ENCODE measurements around the gene GPR183. TPM values are rescaled to one million over a fixed set of nuclear protein-coding genes. Genes with fewer than 3 reads are reported as not detected.

Gene GPR183
- total RNA-seq, 2 experiments from 2014 or later, result 8.6 to 10.0 TPM

DNA sequence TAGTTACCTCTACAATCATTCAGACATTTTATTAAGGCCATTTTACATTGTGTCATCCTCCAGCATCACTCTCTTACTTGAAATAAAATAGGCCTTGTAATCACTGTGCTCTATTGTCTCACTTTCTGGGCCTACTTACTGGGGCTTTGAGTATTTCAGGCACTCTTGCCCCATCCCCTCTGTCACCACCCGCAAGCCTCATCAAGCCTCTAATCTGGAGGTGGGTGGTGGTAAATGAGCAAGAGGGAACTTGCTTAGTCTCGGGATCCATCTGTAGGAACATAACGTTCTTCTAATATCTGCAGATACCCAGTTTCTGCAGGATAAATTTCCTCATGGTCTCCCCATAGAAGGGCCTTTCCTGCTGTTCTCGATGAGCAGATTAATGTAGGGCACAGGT is 29.6 kb downstream of the GPR183 start:
- Mint-ChIP-seq H3K36me3 (ENCODE audit: low read depth) (peaks cover 63% of the 10 kb centered on the region), H3K4me1 (ENCODE audit: low read depth) (peaks cover 90% of the 10 kb centered on the region), H3K4me3 (no peak overlapping the region), H3K9me3 (peaks cover 2% of the 10 kb centered on the region), H3K27me3 (no peaks in the 10 kb centered on the region), H3K27ac (peak overlapping the region; percentile 28)
- POLR2A ChIA-PET, result interaction anchor here (1.1 to 1.4 kb wide), 2 partner anchors 11 to 19 kb away, joined by 3 read pairs; no protein-coding TSS in a partner anchor
- ATAC-seq (no peak), DNase-seq (no peak)
- TF ChIP-seq, protein P1, sequence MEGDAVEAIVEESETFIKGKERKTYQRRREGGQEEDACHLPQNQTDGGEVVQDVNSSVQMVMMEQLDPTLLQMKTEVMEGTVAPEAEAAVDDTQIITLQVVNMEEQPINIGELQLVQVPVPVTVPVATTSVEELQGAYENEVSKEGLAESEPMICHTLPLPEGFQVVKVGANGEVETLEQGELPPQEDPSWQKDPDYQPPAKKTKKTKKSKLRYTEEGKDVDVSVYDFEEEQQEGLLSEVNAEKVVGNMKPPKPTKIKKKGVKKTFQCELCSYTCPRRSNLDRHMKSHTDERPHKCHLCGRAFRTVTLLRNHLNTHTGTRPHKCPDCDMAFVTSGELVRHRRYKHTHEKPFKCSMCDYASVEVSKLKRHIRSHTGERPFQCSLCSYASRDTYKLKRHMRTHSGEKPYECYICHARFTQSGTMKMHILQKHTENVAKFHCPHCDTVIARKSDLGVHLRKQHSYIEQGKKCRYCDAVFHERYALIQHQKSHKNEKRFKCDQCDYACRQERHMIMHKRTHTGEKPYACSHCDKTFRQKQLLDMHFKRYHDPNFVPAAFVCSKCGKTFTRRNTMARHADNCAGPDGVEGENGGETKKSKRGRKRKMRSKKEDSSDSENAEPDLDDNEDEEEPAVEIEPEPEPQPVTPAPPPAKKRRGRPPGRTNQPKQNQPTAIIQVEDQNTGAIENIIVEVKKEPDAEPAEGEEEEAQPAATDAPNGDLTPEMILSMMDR (IDR thresholded peaks at IDR 0.05), result no peak
- intact Hi-C loops (cut with micrococcal nuclease), result loop anchor here (5.0 kb wide), 1 partner anchor 35 kb away; no protein-coding TSS in a partner anchor
- CTCF ChIA-PET, result interaction anchor here (1.0 to 3.5 kb wide), 4 partner anchors 8 to 158 kb away, joined by 6 to 20 read pairs (median 6); no protein-coding TSS in a partner anchor

GRCh38 chr13:99276706-99277105 is 30.5 kb downstream of the GPR183 start:
- intact Hi-C loops (cut with micrococcal nuclease), result loop anchor here (5.0 kb wide), 1 partner anchor 36 kb away; no protein-coding TSS in a partner anchor
- POLR2A ChIA-PET, result interaction anchor here (1.3 to 1.4 kb wide), 2 partner anchors 23 to 84 kb away, joined by 3 read pairs; no protein-coding TSS in a partner anchor
- H3K27ac Mint-ChIP-seq, result peak overlapping the region; percentile 58
- DNase-seq (no peak), ATAC-seq (peak; percentile 12)
- peaks cover 6% of the 10 kb centered on the region for H3K9me3 Mint-ChIP-seq
- no peak overlapping the region for H3K4me3 Mint-ChIP-seq
- TF ChIP-seq, protein P1 (IDR thresholded peaks at IDR 0.05), result peak; percentile 33
- CTCF ChIA-PET, result interaction anchor here (1.0 to 13.4 kb wide), 5 partner anchors 11 to 159 kb away, joined by 3 to 280 read pairs (median 7); no protein-coding TSS in a partner anchor
- H3K4me1 Mint-ChIP-seq (ENCODE audit: low read depth), result peaks cover 90% of the 10 kb centered on the region
- no peaks in the 10 kb centered on the region for H3K27me3 Mint-ChIP-seq
- peaks cover 71% of the 10 kb centered on the region for H3K36me3 Mint-ChIP-seq (ENCODE audit: low read depth)

DNA sequence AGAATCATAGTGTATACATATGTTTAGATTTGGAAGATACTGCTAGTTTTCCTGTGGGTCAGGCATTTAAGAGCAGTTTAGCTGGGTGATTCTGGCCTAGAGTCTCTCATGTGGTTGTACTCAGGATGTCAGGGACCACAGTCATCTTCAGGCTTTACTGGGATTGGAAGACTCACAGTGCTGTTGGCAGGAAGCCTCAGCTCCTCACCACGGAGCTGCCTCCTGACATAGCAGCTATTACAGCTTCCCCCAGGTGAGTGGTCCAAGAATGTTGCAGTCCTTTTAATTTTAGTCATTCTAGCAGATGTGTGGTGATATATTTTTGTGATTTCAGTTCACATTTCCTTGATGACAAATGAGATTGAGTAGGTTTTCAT is 32.1 kb downstream of the GPR183 start:
- no peak overlapping the region for H3K4me3 Mint-ChIP-seq
- ChIA-PET CTCF (interaction anchor here (1.0 to 13.4 kb wide), 10 partner anchors 9 to 230 kb away, joined by 3 to 280 read pairs (median 5); no protein-coding TSS in a partner anchor), POLR2A (interaction anchor here (1.2 to 1.6 kb wide), 4 partner anchors 21 to 89 kb away, joined by 3 to 8 read pairs (median 3); no protein-coding TSS in a partner anchor)
- H3K4me1 Mint-ChIP-seq (ENCODE audit: low read depth), result peaks cover 93% of the 10 kb centered on the region
- H3K36me3 Mint-ChIP-seq (ENCODE audit: low read depth), result peaks cover 66% of the 10 kb centered on the region
- no peaks in the 10 kb centered on the region for H3K27me3 Mint-ChIP-seq
- ATAC-seq (peak; percentile 82), DNase-seq (peak; percentile 69)
- peak overlapping the region; percentile 80 for H3K27ac Mint-ChIP-seq
- peaks cover 6% of the 10 kb centered on the region for H3K9me3 Mint-ChIP-seq
- intact Hi-C loops (cut with micrococcal nuclease), result loop anchor here (5.0 kb wide), 1 partner anchor 37 kb away; no protein-coding TSS in a partner anchor
- TF ChIP-seq, protein P1 (IDR thresholded peaks at IDR 0.05), result no peak

- Mint-ChIP-seq H3K9me3 (peaks cover 6% of the 10 kb centered on the region), H3K4me1 (ENCODE audit: low read depth) (peaks cover 86% of the 10 kb centered on the region), H3K27ac (peak overlapping the region; percentile 88), H3K4me3 (no peak overlapping the region), H3K27me3 (no peaks in the 10 kb centered on the region), H3K36me3 (ENCODE audit: low read depth) (peaks cover 51% of the 10 kb centered on the region)
- DNase-seq (no peak), ATAC-seq (peak; percentile 56)
- TF ChIP-seq, protein P1 (IDR thresholded peaks at IDR 0.05), result no peak
- POLR2A ChIA-PET, result interaction anchor here (0.7 to 2.2 kb wide), 3 partner anchors 13 to 163 kb away, joined by 3 to 5 read pairs (median 4); no protein-coding TSS in a partner anchor
- intact Hi-C loops (cut with micrococcal nuclease), result loop anchor here (5.0 kb wide), 1 partner anchor 79 kb away; no protein-coding TSS in a partner anchor
- CTCF ChIA-PET, result interaction anchor here (11.4 to 13.4 kb wide), 3 partner anchors 96 to 162 kb away, joined by 256 to 280 read pairs (median 264); no protein-coding TSS in a partner anchor
These were observed 34.1 kb downstream of the GPR183 start for GRCh38 chr13:99273128-99273527.

- CTCF ChIA-PET, result interaction anchor here (0.8 to 13.4 kb wide), 8 partner anchors 11 to 163 kb away, joined by 3 to 280 read pairs (median 34); partner anchors contain the start of gene GPR183
- no peak for ATAC-seq
- H3K4me1 Mint-ChIP-seq (ENCODE audit: low read depth), result peaks cover 79% of the 10 kb centered on the region
- TF ChIP-seq, protein P1 (IDR thresholded peaks at IDR 0.05), result no peak
- H3K9me3 Mint-ChIP-seq, result peaks cover 6% of the 10 kb centered on the region
- no peak overlapping the region for H3K4me3 Mint-ChIP-seq
- no peaks in the 10 kb centered on the region for H3K27me3 Mint-ChIP-seq
- intact Hi-C loops (cut with micrococcal nuclease), result loop anchor here (5.0 kb wide), 1 partner anchor 80 kb away; no protein-coding TSS in a partner anchor
- H3K27ac Mint-ChIP-seq, result peak overlapping the region; percentile 76
- POLR2A ChIA-PET, result interaction anchor here (0.7 to 2.2 kb wide), 5 partner anchors 13 to 164 kb away, joined by 3 to 5 read pairs (median 4); no protein-coding TSS in a partner anchor
- peaks cover 47% of the 10 kb centered on the region for H3K36me3 Mint-ChIP-seq (ENCODE audit: low read depth)
- DNase-seq, result no peak
These were observed 34.7 kb downstream of the GPR183 start for GRCh38 chr13:99272481-99272880.
